K562 (cell line): Measurements from ENCODE around the gene SLC22A4. TPM values are rescaled to one million over a fixed set of nuclear protein-coding genes. Genes with fewer than 3 reads are reported as not detected.
A peak's percentile ranks its signal among the peaks of the same experiment; 100 is the strongest.

Source experiments
- ARID1B ChIP-seq: fragments of 450-650 bp; IDR thresholded peaks from 2 replicates; pipeline ENCODE4 v1.6.1; 2016; ENCODE audit warnings: antibody characterized with exemption, mild to moderate bottlenecking, inconsistent platforms
- BHLHE40 ChIP-seq: IDR thresholded peaks from 2 replicates; pipeline ENCODE4 v1.6.1; 2011; ENCODE audit warnings: low read length, improper control_type of control experiment
- FOXM1 ChIP-seq, 2 experiments: fragments of 450-650 bp in 1 of 2; sonication (generic) in 1 of 2; formaldehyde crosslinking in 1 of 2; IDR thresholded peaks; 2 replicates each; pipeline versions ENCODE4 v1.6.1 to v1.9.0; 2017 to 2022; ENCODE audit warnings: low read depth in 2 of 2, mild to moderate bottlenecking in 2 of 2, missing genetic modification reagents in 1 of 2, moderate library complexity in 1 of 2
- MAZ ChIP-seq, 2 experiments: fragments of 450-650 bp in 1 of 2; sonication (generic) in 1 of 2; formaldehyde crosslinking; IDR thresholded peaks in 1 of 2; conservative IDR thresholded peaks in 1 of 2; 2 replicates each; pipeline versions ENCODE4 v1.4.0 to v1.5.0; 2020; ENCODE audit warnings: mild to moderate bottlenecking in 1 of 2, missing genetic modification reagents in 1 of 2
- PRMT5 ChIP-seq: sonication (generic); formaldehyde crosslinking; IDR thresholded peaks from 2 replicates; pipeline ENCODE4 v1.5.0; 2020; ENCODE audit warnings: missing genetic modification reagents
- RBFOX2 ChIP-seq: fragments of 200-400 bp; formaldehyde crosslinking; IDR thresholded peaks from 2 replicates; pipeline ENCODE4 v1.6.1; 2017; ENCODE audit warnings: low read depth, mild to moderate bottlenecking, low read length, moderate library complexity
- SREBF1 ChIP-seq: fragments of 150-350 bp; IDR thresholded peaks from 2 replicates; pipeline ENCODE4 v1.6.1; 2014; ENCODE audit warnings: antibody characterized with exemption, low read depth, low read length, borderline replicate concordance
- ZBTB7A ChIP-seq: IDR thresholded peaks from 2 replicates; pipeline ENCODE4 v1.6.1; 2011; ENCODE audit warnings: low read depth, mild to moderate bottlenecking, low read length, moderate library complexity, borderline replicate concordance; ENCODE audit not compliant: control insufficient read depth
- ZNF707 ChIP-seq: fragments of 250-450 bp; sonication (Bioruptor Pico); conservative IDR thresholded peaks from 2 replicates; pipeline ENCODE4 v1.8.0; 2022; ENCODE audit warnings: inconsistent platforms, mild to moderate bottlenecking, moderate library complexity
- ZNF76 ChIP-seq: fragments of 250-450 bp; sonication (Bioruptor Pico); IDR thresholded peaks from 2 replicates; pipeline ENCODE4 v1.4.0; 2020; ENCODE audit warnings: mild to moderate bottlenecking, moderate library complexity, borderline replicate concordance
- ZSCAN32 ChIP-seq: fragments of 450-650 bp; formaldehyde crosslinking; IDR thresholded peaks from 2 replicates; pipeline ENCODE4 v1.4.0; 2020; ENCODE audit warnings: mild to moderate bottlenecking, moderate library complexity
- polyA plus RNA-seq, 8 experiments: library from polyadenylated mRNA; depleted of rRNA in 4 of 8; stranded (reverse) in 5 of 8; unstranded in 3 of 8; fragments of >200 nt; fragmentation: Nextera tagmentation in 2 of 8; fragmentation: Illumina TruSeq in 1 of 8; extraction: Ambion mirVana in 2 of 8; extraction: Trizol in 1 of 8; gene quantifications; 2 replicates each; pipeline versions ENCODE4 v1.2.1 to v1.2.3, GENCODE V29; 2011 to 2014; ENCODE audit warnings: inconsistent platforms in 1 of 8, missing spikeins in 1 of 8
- total RNA-seq, 7 experiments: library from RNA; depleted of rRNA in 6 of 7; stranded (reverse); fragments of >200 nt in 6 of 7; fragmentation: Illumina TruSeq in 2 of 7; extraction: Trizol in 2 of 7; gene quantifications; 2 replicates each; pipeline versions ENCODE4 v1.2.1 to v1.2.3, GENCODE V29; 2011 to 2021; ENCODE audit warnings: low replicate concordance in 1 of 7
- TF ChIP-seq, protein P1 (sequence below): sonication (generic); formaldehyde crosslinking; IDR thresholded peaks from 2 replicates; pipeline ENCODE4 v1.8.1; 2022; ENCODE audit warnings: missing genetic modification reagents
- TF ChIP-seq, protein P2 (sequence below): fragments of 250-450 bp; sonication (Bioruptor Pico); IDR thresholded peaks from 2 replicates; pipeline ENCODE4 v1.4.0; 2020; ENCODE audit warnings: mild to moderate bottlenecking
- TF ChIP-seq, protein P3 (sequence below), 2 experiments: fragments of 200-800 bp in 1 of 2; sonication (Bioruptor generic) in 1 of 2; sonication (generic) in 1 of 2; formaldehyde crosslinking in 1 of 2; IDR thresholded peaks in 1 of 2; conservative IDR thresholded peaks in 1 of 2; 2 replicates each; pipeline versions ENCODE4 v1.5.0 to v1.6.1; 2016 to 2020; ENCODE audit warnings: missing compliant biosample characterization in 1 of 2, missing genetic modification characterization in 1 of 2, missing genetic modification reagents in 1 of 2
- TF ChIP-seq, protein P4 (sequence below), 3 experiments: IDR thresholded peaks in 2 of 3; conservative IDR thresholded peaks in 1 of 3; 2 replicates each; pipeline ENCODE4 v1.5.1; 2011 to 2012; ENCODE audit warnings: low read length in 3 of 3, mild to moderate bottlenecking in 3 of 3, control low read depth in 2 of 3, improper control_type of control experiment in 1 of 3, inconsistent platforms in 1 of 3, low read depth in 1 of 3, mixed read lengths in 1 of 3, moderate library complexity in 1 of 3; ENCODE audit not compliant: insufficient read depth in 2 of 3
- TF ChIP-seq, protein P5 (sequence below): fragments of 250-450 bp; sonication (Bioruptor Pico); IDR thresholded peaks from 2 replicates; pipeline ENCODE4 v1.5.0; 2020; ENCODE audit warnings: mild to moderate bottlenecking

Gene SLC22A4
- total and polyA plus RNA-seq, 9 of the 15 experiments (the other 6 are each of a cell fraction or from before 2014, with no cell fraction given) = 2.7 to 9.5 (median 6.2) TPM

DNA sequence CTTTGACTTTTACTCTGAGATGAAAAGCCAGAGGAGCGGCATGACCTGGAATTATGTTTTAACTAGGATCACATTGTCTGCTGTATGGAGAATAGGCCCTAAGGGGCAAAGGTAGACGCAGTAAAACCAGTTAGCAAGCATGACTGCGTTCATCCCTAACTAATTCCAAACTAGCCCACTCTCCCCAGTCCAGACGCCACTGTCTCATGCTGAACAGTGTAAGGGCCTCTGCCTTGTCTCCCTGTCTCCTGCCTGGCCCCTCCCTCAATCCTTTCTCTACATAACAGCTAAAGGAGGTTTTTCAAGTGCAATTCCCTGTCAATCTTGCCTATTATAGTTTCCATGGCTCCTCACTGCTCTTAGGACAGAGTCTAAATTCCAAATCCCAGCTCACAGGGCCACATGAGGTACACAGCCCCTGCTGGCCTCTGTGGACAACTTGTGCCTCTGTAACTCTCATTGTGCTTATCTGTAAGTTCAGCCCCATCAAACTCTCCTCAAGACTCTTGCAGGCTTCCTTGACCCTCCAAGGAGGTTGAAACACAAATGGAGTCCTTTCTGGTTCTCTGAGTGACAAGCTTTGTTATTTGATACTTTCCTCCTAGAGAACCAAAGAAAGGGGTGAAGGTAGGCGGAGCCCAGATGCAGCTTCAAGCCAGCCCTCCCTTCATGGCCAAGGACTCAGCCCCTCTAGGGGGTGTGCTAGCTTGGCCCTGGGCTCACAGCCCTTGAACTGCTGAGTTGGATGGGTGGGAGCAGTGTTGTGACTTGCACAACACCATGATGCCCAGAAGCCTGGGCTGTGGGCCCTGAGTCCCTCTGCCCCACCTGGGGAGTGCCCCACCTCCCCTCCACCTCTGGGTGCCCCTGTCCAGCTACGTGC lies 16.0 kb upstream of the SLC22A4 start (continued):
- TF ChIP-seq PRMT5 (CRISPR knock-in tag) (no peak), MAZ (CRISPR knock-in tag; conservative IDR thresholded peaks at IDR 0.05 in 1 of 2, IDR thresholded peaks at IDR 0.05 in 1 of 2) (0 out of 4 replicates have a peak, but pooled peaks of 1 of the 2 experiments have one; percentile 40), ZNF76 (CRISPR knock-in tag) (no peak), RBFOX2 (0 out of 2 replicates have a peak, but pooled peaks have one; percentile 24), ZNF707 (CRISPR knock-in tag) (no peak), ARID1B (0 out of 2 replicates have a peak, but pooled peaks have one; percentile 9), BHLHE40 (no peak), ZSCAN32 (CRISPR knock-in tag) (no peak), SREBF1 (no peak), FOXM1 (IDR thresholded peaks at IDR 0.05; ENCODE audit: low read depth) (no peak), FOXM1 (CRISPR knock-in tag; IDR thresholded peaks at IDR 0.05; ENCODE audit: low read depth) (no peak), ZBTB7A (peak; percentile 83; the same call in 1 of the 2 replicates)
- TF ChIP-seq, protein P1, sequence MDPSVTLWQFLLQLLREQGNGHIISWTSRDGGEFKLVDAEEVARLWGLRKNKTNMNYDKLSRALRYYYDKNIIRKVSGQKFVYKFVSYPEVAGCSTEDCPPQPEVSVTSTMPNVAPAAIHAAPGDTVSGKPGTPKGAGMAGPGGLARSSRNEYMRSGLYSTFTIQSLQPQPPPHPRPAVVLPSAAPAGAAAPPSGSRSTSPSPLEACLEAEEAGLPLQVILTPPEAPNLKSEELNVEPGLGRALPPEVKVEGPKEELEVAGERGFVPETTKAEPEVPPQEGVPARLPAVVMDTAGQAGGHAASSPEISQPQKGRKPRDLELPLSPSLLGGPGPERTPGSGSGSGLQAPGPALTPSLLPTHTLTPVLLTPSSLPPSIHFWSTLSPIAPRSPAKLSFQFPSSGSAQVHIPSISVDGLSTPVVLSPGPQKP = no peak
- TF ChIP-seq, protein P2, sequence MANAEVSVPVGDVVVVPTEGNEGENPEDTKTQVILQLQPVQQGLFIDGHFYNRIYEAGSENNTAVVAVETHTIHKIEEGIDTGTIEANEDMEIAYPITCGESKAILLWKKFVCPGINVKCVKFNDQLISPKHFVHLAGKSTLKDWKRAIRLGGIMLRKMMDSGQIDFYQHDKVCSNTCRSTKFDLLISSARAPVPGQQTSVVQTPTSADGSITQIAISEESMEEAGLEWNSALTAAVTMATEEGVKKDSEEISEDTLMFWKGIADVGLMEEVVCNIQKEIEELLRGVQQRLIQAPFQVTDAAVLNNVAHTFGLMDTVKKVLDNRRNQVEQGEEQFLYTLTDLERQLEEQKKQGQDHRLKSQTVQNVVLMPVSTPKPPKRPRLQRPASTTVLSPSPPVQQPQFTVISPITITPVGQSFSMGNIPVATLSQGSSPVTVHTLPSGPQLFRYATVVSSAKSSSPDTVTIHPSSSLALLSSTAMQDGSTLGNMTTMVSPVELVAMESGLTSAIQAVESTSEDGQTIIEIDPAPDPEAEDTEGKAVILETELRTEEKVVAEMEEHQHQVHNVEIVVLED (CRISPR knock-in tag) = no peak
- TF ChIP-seq, protein P3, sequence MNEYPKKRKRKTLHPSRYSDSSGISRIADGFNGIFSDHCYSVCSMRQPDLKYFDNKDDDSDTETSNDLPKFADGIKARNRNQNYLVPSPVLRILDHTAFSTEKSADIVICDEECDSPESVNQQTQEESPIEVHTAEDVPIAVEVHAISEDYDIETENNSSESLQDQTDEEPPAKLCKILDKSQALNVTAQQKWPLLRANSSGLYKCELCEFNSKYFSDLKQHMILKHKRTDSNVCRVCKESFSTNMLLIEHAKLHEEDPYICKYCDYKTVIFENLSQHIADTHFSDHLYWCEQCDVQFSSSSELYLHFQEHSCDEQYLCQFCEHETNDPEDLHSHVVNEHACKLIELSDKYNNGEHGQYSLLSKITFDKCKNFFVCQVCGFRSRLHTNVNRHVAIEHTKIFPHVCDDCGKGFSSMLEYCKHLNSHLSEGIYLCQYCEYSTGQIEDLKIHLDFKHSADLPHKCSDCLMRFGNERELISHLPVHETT (CRISPR knock-in tag; conservative IDR thresholded peaks at IDR 0.05 in 1 of 2, IDR thresholded peaks at IDR 0.05 in 1 of 2) = no peak
- TF ChIP-seq, protein P4, sequence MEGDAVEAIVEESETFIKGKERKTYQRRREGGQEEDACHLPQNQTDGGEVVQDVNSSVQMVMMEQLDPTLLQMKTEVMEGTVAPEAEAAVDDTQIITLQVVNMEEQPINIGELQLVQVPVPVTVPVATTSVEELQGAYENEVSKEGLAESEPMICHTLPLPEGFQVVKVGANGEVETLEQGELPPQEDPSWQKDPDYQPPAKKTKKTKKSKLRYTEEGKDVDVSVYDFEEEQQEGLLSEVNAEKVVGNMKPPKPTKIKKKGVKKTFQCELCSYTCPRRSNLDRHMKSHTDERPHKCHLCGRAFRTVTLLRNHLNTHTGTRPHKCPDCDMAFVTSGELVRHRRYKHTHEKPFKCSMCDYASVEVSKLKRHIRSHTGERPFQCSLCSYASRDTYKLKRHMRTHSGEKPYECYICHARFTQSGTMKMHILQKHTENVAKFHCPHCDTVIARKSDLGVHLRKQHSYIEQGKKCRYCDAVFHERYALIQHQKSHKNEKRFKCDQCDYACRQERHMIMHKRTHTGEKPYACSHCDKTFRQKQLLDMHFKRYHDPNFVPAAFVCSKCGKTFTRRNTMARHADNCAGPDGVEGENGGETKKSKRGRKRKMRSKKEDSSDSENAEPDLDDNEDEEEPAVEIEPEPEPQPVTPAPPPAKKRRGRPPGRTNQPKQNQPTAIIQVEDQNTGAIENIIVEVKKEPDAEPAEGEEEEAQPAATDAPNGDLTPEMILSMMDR (IDR thresholded peaks at IDR 0.05 in 2 of 3, conservative IDR thresholded peaks at IDR 0.05 in 1 of 3; ENCODE audit: insufficient read depth in 2 of 3, low read depth in 1 of 3, low read length in 3 of 3) = 0 out of 6 replicates have a peak, but pooled peaks have one; percentile 8 to 25 (median 20)
- TF ChIP-seq, protein P5, sequence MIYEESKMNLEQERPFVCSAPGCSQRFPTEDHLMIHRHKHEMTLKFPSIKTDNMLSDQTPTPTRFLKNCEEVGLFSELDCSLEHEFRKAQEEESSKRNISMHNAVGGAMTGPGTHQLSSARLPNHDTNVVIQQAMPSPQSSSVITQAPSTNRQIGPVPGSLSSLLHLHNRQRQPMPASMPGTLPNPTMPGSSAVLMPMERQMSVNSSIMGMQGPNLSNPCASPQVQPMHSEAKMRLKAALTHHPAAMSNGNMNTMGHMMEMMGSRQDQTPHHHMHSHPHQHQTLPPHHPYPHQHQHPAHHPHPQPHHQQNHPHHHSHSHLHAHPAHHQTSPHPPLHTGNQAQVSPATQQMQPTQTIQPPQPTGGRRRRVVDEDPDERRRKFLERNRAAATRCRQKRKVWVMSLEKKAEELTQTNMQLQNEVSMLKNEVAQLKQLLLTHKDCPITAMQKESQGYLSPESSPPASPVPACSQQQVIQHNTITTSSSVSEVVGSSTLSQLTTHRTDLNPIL (CRISPR knock-in tag) = no peak
